GM18858 (cell line): Measurements from ENCODE around the gene MAP4.

ENCODE experiments used
- ATAC-seq: cut with Tn5 transposase; IDR thresholded peaks from one replicate; pipeline ENCODE4 v1.9.1; 2021; ENCODE audit not compliant: unreplicated experiment

MAP4 gene

GRCh38 chr3:47964740-47965139 lies 51.5 kb downstream of the MAP4 start:
- ATAC-seq, result no peak

DNA sequence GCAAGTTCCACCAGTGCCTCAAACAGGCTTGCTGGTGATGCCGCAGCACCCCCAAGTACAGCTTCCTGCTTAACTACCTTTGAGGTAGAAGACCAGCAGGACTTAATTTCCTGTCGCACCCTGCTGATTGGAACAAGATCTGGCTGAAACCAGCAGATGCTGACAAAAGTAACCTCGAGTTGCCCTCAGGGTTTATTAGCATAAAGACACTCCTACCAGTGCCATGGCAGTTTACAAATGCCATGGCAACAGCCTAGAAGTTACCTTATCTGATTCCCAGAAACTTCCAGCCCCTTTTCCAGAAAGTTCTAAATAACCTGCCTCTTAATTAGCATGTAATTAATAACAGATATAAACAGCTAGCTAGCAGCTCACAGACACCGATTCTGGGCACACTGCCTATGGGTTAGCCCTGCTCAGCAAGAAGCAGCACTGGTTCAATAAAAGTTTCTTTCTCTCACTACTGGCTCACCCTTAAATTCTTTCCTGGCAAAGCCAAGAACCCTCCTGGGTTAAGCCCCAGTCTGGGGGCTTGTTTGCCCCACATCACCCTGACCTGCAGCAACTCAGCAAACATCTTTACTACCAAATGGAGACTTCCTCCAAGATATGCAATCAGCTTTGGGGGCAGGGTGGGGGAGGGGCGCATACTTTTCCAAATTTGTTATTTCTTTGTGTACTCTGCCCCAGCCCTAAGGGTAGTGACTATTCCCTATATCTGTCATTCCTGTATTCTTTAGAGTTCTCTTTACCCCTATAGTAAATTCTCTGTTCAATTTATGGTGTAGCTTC lies 54.2 kb downstream of the MAP4 start:
- ATAC-seq, result no peak

DNA sequence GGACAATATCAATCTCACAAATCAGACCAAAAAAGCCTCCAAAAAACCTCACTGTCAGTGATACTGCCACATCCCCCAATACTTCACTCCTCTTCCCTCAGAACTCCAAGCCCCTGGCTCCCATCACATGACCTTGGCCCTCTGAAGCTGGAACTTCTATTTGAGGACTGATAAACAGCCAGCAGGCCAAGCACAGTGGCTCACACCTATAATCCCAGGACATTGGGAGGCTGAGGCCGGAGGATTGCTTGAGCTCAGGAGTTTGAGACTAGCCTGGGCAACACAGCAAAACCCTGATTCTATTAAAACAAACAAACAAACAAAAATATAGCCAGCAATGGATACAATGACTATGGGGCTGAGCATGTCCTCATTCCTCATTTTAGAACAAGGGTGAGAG lies 55.2 kb downstream of the MAP4 start:
- ATAC-seq, result no peak

GRCh38 chr3:47956521-47956920 lies 59.7 kb downstream of the MAP4 start:
- ATAC-seq, result no peak

DNA sequence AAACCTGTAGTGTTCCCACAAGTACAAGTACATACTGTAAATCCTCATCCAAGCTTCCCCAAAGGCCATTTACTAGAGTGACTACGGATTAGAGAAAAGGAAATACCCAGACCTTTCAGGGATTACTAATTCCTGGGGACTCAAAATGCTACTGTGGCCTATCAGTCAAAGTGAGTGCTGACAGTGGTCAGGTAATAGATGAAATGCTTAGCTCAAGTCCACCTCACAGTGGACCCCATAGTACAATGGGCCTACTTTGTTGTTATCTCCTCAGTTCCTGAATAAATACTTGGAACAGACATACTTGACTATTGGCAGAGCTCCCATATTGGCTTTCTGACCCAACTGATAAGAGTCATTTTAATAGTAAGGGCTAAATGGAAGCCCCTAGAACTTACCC lies 61.6 kb downstream of the MAP4 start:
- ATAC-seq, result no peak

DNA sequence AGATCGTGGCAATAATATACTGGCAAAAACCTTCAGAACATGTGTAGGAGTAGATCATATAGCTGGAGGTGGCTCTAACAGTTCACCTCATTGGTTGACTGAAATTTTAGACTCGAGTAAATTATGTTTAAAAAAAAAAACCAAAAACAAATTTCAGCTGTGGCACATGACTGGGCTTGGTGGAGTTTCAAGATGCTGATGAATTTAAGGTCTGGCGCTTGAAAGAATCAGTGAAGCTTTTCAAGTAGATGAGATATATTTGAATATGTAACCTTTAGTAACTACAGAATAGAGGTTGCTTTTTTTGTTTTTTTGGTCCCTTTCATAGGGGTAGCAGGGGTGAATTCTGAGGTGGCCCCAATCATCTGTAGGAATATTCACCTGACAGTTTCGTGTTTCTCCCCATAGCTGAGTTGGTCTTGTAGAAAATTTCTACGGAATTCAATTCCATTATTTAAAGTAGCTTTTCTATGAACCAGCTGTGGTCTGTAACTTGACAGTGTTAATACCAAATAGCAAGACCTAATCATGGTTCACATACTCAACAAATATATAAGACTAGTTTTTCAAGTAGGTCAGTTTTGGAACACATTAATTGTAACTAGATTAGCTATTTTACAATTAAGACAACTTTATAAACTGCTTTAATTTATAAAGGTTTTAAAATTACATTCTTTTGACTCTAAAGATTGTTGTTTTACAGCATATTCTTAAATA lies 65.6 kb downstream of the MAP4 start:
- ATAC-seq, result no peak

GRCh38 chr3:47949979-47950378 lies 66.2 kb downstream of the MAP4 start:
- no peak for ATAC-seq

DNA sequence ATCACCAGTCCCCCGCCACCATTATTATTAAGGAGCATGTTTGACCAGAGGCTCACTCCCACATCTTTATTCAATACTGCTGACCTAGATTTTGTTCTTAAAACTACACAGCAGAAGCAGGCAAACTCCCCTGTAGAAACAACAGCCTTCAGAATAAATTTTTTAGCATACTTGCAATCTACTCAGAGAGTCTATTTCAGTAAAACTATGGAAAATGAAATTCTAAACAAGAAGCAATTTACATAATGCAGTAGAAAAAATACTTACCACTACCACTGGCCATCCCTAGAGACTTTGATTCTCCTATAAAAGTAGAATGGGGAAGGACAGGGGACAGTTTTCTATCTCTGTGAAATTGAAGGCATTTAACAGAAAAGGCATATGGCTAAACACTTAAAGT lies 76.0 kb downstream of the MAP4 start:
- no peak for ATAC-seq

- ATAC-seq, result no peak
Observed at GRCh38 chr3:47932421-47932820, 83.8 kb downstream of the MAP4 start.

DNA sequence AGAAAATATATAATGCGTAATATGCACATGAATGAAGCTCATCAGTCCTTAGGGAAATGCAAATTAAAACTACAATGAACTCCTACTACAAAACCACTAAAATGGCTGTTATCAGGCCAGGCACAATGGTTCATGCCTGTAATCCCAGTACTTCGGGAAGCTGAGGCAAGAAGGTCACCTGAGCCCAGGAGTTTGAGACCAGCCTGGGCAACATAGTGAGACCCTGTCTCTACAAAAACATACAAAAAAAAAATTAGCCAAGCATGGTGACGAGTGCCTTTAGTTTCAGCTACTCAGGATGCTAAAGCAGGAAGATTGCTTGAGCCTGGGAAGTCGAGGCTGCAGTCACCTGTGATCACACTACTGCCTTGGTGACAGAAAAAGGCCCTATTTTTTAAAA lies 85.2 kb downstream of the MAP4 start:
- no peak for ATAC-seq

DNA sequence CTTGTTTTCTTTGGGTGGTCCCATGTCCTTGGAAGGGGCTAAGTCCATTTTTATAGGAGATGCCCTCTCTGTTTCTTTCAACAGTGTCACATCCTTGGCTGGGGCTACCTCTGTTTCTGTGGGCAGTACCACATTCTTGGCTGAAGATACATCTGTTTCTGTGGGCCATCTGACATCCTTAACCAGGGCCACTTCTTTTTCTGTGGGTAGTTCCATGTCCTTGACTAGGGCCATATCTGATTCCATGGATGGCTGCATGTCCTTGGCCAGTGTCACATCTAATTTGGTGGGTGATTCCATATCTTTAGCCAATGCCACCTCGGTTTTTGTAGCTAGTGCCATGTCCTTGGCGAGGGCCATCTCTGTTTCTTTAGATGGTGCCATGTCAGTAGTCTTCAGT lies 99.5 kb downstream of the MAP4 start:
- no peak for ATAC-seq

GRCh38 chr3:47916201-47916600 lies 100.0 kb downstream of the MAP4 start:
- no peak for ATAC-seq

DNA sequence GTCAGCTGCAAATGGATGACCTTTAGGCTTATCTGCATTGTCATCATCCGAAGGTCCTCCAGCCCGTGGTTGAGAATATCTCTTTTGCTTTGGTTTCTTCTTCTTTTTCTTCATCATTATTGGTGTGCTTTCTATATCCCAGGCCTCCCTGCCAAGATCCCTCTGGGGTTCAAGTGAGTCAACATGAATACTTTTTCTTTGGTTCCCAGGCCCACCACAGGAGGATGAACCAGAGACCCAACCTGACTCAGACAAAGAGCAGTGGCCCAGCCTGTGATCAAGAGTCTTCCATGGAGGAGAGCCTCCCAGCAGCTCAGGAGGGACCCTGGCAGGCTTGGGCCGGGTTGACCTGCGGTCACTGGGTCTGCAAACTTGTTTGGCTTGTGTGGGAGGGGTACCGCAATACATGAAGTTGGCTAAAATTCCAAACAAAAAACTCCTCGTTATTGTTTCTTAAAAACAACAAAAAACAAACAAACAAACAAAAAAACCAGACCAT lies 104.2 kb downstream of the MAP4 start:
- no peak for ATAC-seq

- no peak for ATAC-seq
Observed at GRCh38 chr3:47910777-47911440, 105.3 kb downstream of the MAP4 start.

GRCh38 chr3:47910233-47910632 lies 106.0 kb downstream of the MAP4 start:
- ATAC-seq, result no peak

GRCh38 chr3:47909607-47910006 lies 106.6 kb downstream of the MAP4 start:
- no peak for ATAC-seq

DNA sequence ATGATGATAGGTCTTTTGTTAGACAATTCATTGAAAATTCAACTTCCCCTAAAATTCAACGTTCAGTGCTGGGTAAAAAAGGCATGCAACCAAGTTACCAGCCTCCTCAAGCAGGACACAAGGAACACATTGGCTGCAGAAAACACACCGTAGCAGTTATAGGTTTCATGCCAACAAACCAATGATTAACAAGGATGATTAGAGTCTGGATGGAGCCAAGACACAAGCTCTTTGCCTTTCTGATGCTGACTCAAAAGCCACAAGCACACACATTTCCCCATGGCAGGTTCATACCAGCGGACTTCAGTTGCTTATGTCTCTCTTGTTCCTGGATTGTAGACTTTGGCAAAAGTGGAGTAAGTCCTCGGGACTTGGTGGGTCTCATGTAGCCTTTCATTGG lies 107.5 kb downstream of the MAP4 start:
- ATAC-seq, result no peak

DNA sequence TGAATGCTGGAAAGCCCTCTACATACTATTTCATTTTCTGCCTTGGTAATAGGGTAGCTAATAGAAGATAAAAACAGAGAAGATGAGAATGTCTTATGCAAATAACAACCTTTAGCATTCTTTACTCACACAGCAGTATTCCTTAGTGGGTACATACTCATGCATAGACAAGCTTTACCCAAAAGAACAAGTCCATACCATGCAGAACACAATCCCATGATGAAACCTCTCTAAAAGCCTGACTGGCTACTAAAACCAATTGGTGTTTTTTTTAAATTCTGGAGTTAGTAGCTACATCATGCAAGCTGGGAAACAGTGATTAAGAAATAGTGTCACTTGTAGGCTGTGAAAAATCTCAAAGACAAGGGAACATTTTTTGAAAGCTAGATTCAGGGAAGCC lies 108.4 kb downstream of the MAP4 start:
- ATAC-seq, result no peak

DNA sequence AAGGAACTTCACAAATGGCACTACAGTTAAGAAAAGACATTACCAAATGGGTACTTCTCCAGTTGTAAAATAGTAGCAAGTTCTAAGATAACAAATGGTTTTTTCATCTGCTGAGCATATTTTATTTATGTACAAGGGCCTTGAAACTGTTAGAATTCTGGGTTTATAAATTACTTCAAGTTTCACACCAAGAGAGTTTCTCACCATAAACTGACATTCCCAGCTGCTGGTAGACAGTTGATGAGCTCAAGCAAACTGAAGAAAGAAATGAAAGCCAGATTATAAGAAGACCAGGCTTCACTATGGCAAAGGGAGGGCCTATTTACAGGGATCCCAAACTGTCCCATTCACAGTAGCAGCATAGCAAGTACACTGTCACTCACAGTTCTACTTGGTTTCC lies 113.5 kb downstream of the MAP4 start:
- ATAC-seq, result no peak

DNA sequence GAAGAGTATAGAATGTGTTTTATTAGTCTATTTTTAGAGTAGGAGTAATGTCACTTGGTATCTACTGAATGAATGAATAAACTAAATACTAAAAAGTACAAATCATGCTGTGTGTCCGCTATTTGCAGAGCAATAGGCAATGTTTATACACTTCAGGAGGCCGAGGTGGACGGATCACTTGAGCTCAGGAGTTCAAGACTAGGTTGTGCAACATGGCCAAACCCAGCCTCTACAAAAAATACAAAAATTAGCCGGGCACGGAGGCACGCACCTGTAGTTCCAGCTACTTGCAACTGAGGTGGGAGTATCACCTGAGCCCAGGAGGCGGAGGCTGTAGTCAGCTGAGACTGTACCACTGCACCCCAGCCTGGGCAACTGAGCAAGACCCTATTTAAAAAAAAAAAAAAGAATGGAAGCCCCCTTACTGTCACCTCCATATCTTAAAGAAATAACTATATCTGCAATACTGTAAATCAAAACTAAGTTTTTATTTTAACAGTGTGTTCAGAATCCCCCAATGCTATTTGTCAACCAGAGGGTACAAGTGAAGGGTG lies 114.9 kb downstream of the MAP4 start:
- no peak for ATAC-seq

- ATAC-seq, result no peak
Observed at GRCh38 chr3:47899495-47900108, 116.6 kb downstream of the MAP4 start.
